NK-92 (cell line): ENCODE results near the gene CST11.
A peak's percentile ranks its signal among the peaks of the same experiment; 100 is the strongest.

ENCODE experiments used
- DNase-seq: peaks from one replicate; lab custom pipeline; 2025; ENCODE audit not compliant: unreplicated experiment; lab: John Stamatoyannopoulos, UW

CST11 gene

DNA sequence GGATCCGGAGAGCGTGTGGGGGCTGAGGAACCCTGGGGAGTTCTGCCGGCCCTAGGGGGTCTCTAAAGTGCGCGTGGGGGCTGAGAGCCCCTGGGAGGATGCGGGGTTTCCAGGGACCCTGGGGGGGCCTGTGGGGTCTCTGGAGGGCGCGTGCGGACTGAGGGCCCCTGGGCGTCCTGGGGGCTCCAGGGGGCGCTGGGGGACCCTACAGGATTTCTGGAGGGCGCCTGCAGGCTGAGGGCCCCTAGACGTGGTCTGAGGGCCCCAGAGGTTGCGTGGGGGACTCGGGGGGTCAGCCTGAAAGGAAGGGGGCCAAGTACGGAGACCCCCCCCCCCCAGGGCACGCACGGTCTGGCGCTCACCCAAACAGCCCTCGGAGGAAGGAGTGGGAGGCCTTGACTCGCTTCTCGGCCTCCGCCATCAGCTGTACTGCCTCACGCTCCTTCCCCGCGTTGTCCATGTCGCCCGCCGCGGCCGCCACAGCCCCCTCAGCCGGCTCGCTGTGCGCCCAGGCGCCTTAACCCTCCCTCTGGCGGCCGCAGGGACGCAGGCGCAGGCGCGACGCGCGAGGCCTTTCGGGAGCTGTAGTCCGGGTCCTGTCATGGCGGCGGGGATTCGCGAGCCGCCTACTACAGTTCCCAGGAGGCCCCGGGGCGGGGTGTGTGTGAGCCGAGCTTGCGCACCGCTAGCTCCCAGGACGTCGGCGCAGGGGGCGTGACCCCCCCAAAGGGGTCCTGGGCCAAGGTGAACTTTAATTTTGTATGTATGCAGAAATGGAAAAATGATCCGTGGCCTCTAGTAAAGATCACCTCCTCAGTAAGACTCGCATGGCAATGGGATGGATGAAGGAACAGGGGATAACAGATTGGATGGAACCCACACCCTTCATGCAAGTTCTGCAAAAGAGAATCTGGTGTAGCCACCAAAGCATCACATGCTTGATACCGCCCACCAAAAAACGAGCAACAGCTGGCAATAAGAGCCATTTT is 31.4 kb downstream of the CST11 start, which contains the start of gene NAPB:
NAPB (minus strand) TSS at position 546 of the 989 bp plus-strand sequence; CDS start at position 460, 86 bp downstream.
- DNase-seq = peak; percentile 45

DNA sequence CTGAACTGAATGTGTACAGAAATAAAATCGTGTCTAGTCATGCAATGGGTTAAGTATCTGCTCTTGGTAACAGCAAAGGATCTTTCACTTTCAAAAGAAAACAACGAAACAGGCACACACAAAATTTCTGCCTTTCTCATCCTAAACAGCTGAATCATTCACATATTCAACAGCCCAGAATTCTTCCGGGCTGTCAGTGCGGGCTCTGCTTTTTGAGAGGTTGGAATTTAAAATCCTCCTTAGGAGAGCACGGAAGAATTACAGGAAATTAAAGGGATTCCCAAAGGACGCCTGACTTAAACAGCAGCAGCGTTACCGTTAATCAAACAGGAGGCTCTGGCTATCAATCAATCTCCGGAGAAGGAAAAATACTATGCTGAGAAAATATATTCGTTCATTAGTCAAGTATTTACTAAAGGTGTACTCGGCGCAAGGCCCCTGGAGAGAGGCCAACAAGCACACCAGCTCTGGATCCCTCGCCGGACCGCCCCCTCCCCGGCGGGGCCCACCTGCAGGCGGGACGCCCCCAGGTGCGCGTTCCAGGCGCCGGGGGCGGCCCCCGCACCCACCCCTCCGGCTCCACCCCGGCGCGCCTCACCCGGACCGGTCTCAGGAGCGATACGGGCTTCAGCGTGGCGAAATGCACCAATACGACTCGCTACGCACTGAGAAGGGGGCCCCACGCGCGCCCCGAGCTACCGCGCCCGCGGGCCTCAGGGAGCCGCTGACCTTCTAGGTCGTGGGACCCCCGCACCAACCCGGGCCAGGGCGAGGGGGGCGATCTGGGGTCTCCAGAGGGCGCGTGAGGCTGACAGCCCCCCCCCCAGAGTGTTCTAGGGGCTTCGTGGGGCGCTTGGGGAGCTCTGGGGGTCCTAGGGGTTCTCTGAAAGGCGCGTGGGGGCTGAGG is 32.4 kb downstream of the CST11 start:
- DNase-seq = no peak

DNA sequence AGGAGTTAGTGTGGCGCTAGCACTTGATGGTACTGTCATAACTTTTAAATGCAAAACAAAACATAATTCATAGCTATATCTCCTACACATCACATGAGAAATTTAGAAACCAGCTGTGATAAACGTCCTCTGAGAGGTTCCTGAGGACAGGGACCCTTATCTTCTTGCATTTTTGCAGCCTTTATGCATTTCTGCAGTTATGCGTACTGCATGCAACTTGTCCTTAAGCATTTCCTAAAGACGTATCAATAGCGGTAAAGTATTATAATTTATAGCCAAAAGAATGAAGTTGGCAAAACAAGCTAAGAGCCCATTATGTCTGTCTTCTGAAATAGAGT is 33.0 kb downstream of the CST11 start:
- DNase-seq = no peak

DNA sequence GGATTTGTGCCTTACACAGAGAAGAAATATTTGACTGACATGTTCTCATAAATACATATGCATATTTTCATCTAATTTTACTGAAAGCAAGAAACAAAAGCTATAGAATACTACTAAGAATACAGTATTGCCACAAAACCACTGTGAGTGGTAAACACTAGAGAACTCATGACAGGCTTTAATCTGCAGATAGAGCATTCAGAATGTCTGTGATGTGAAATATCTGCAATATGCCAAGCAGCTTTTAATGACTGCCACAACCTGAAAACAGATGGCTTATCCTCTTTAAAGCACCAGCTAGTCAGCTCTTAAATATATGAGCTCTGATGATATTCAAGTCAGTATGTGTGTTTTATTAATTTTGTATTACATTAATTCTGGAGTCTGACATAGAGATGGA is 34.8 kb downstream of the CST11 start:
- no peak for DNase-seq

DNA sequence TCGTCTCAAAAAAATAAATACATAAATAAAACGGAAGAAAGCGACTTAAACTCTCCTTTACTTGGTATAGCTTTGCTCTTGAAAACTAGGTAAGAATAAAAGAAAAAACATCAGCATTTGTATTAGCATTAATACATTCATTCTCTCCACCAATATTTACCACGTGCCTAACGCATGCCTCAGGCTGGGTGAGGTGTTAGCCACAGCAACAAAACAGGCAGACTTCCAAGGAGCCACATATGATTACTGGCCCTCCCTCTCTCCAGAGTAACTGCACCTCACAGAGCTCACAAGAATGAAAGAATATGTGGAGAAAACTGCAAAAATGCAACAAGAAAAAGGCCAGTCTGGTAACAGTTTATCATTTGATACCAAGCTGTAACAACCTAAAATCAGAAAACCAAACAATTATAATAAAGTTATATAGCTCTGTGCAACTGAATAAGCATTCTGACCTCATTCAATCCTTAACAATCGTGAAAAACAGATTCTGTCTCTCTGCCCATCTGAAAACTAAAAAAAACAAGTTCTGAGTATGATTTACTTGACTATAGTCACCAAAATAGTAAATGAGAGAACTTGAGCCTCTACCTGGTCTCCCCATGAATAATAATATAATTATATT is 36.6 kb downstream of the CST11 start:
- DNase-seq = no peak

DNA sequence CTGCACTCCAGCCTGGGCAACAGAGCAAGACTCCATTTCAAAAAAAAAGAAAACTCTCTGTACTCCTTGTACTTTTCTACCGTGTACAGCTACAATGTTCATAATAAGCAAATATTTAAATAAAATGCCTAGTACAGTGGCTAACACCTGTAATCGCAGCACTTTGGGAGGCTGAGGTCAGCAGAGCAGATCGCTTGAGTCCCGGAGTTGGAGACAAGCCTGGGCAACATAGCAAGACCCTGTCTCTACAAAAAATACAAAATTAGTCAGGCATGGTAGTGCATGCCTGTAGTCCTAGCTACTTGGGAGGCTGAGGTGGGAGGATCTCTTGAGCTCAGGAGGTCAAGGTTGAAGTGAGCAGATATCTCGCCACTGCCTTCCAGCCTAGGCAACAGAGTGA is 37.1 kb downstream of the CST11 start:
- DNase-seq = no peak

DNA sequence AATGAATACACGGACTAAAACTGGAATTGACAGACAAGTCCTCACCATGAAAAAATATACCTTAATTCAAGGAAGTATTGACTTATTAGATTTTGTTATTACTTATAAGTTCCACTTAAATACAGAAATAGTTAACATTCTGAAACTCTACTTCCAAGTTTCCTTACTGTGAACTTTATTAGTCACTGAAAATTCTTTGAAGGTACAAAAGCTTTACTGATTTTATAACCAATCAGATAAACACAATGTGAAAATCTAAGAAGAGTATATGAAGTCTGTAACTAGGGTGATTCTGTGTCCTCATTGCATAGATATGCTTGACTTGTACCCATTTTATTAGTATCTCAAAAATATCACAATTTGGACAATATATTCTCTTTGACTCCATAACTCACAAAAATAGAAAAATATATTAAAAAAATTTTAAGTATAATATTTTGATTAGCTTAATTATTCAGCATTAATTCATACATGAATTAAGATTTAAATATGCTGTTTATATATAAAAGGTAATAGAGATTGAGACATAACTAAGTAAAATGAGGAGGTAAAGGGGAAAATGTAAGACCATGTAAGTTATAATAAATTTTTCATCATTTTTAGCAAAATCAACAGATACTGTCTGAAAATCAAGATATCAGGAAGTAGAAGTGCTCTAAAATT is 38.0 kb downstream of the CST11 start:
- DNase-seq = no peak

DNA sequence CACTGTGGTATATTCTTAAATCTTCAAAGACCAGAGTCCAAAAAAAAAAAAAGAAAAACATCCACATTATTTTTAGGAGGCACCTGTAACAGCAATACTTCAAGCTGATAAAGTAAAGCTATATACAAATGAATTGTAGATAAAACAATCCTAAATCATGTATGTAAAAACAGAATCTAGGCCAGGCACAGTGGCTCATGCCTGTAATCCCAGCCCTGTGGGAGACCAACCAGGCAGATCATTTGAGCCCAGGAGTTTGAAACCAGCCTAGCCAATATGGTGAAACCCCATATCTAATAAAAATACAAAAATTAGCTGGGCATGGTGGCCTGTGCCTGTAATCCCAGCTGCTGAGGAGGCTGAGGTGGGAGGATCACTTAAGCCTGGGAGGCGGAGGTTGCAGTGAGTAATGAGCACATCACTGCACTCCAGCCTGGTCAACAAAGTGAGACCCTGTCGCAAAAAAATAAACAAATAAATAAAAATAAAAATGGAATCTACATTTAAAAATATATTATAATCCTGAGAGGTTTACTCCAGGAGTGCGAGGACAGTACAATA is 38.7 kb downstream of the CST11 start:
- DNase-seq = no peak

DNA sequence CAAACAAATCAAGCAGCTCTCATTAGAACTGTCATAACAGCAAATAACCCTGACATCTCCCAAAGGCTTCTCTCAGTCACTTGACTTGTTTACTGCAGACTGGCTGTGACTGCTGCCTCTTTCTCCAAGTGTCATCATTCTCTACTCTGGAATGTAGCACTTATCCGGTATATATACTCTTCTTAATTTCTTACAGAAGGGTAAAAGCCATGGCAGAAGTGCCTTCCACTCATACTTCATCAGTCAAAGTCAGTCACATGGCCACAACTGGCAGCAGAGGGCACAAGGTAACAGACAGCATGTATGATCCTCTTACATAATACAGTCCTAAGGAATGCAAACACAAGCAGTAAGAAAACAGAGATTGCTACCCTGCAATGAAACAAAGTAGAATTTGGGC is 40.6 kb downstream of the CST11 start:
- DNase-seq = no peak

DNA sequence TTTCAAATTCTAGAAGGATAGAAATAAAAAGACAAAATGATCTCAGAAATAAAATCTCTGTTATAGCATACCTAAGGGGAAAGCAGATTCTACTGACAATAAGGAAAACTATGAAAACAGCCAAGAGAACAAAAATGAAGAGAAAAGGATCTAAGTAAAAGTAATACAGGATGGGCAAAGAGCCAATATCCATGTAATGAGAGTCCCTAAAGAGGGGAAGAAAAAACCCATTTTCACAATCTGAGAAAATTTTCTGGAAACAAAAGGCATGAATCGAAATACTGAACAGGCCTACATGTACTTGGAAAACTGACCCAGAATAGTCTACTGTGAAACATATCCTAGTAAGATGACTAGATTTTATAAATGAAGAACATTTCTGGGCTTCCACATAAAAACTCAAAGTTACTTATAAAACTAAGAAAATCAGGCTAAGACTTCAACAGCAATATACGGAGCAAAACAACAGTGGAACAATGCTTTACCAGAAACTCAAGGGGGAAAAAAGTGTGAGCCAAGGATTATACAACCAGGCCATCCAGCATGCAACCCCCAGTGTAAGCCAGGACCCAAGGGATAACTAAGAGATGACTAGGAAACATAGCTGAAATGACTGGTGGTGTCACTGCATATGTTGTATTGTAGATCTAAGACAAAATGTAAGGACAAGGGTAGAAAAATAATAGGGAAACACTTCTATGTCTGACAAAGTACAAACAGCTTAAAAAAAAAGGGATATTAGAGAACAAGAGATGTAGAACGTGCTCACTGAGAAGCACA is 41.6 kb downstream of the CST11 start:
- no peak for DNase-seq

DNA sequence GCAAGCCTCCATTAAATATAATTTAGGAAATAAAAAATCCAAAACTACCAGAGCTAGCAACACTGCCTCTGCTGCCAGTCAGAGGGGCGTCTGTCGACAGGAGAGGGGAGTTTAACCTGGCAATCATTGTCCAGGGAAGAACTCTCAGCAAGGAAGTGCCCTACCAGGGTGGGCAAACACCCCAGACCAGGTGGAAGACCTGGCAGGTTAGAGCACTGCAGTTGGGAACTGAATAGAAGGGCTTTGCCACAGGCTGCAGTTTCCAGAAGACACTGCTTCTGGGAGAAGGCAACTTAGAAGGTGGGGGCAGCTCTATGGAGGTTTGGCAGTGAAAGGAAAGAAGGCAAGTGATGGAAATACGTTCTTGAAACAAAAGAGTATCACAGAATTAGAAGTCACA is 42.9 kb downstream of the CST11 start:
- DNase-seq = no peak

DNA sequence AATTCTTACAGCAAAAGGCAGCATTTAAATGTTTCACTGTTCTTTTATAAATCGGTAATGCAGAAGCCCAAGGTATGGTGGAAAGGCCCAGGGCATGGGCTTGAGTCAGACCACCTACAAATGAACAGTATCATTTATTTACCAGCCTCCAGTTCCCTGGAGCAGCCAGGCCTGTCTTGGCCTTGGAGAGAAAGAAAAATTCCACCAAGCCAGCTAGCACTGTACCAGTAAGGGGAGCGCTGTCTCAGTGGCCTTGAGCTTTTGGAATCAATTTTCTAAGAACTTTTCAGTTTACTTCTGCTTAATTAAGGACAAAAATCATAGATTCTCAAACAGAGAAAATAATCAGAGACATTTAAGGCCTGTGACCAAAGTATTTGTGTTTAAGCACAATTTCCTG is 43.7 kb downstream of the CST11 start:
- no peak for DNase-seq

DNA sequence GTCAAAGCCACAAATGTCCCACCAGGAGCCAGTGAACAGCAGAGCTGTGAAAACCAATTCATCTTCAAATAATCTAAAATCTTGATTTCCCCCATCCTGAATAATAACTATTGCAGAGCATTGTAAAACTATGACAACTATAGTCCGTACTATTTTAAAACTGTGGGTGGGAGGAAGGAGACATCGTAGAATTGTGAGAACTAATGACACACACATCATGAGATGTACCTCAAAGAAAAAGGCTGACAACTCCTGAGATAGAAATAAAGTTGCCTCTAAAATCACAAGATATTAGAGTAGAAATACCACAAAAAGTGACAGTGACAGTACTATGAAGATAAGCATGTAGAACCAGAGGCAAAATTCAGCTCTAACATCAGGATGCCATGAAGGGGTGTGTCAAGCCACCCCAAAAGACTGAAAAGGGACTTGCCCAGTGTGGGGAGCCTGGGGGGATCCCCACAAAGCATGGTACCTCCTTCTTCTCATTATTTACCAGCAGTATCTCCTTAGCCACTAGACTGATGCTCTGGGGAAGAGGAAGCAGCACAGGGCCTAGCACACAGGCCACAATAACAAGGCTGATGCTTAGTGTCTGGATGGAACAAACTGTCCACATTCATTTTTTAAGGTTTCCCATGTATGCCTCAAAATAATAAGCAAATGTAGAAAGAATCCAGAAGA is 44.8 kb downstream of the CST11 start:
- DNase-seq = no peak

DNA sequence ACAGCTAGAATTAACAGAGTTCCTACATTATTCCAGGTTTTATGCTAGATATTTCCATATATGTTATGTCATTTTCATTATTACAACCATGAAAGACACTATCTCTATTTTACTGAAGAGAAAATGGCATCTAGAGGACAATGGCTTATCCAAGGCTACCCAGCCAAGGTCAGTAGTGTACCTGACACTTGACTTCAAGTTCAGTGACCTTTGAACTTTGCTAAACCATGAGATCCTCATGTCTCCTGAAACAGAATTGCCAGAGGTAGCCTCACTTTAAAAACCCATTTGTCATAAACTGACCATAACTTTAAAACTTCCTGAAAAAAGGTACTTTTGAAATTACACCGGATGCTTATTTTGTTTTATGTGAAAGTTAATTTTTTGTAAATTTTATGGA is 45.8 kb downstream of the CST11 start:
- DNase-seq = no peak

DNA sequence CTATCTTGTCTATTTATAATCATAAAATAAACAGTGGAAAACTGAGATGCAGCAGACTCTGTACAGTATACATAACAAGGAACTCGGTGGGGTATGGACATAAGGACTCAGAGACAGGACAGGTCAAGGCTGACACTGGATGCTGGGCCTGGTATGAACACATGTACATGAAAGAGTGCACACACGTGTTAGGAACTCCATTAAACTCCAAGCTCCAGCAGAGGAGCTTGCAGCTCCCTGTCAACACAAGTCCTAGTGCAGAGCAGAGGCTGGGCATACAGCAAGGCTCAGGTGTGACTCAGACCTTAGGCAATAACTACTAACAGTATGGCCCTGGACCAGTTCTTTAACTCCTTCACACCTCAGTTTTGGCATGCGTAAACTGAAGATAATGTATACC is 48.5 kb downstream of the CST11 start:
- DNase-seq = no peak

DNA sequence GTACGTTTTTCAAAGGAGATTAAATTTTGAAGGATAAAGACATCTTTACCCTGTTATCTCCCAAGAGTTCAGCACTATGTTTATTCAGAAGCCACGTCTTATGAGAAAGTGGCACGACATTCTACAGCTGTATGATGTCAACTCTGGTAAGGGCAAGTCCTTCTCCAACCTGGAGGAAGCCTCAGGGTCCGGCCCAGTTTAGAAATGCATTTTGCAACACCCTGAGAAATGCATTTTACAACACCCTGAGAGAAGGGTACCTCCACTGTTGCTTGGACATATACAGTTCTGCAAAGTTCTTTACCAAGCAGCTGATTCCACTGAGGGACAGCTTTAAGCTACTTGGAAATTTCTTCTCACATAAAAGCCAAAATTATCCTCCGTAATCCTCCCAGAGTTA is 48.9 kb downstream of the CST11 start:
- no peak for DNase-seq

DNA sequence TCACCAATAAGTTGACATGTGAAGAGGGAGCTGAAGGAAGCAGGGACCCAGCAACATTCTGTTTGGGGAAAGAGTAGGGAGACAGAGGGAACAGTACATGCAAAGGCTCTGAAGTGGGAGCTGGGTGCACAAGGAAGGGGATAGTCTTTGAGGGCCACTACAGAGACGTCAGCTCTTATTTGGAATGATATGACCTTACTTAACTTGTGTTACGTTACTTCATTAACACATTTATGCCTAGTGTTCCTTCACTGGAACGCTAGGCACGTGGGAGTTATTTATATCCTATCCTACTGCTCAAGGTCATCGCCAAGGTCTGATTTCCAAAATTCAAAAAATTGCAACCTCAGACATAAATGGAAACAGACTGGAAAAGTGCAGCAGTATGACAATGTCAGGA is 51.6 kb downstream of the CST11 start:
- no peak for DNase-seq
